OCI-LY7 (cell line): ENCODE measurements around the gene QRFP. TPM values are rescaled to one million over a fixed set of nuclear protein-coding genes. Genes with fewer than 3 reads are reported as not detected.

Source experiments
- BruUV-seq: library from RNA; stranded (reverse); fragments of 400-500 nt; replicated peaks from 2 replicates; lab custom pipeline; 2021; lab: Mats Ljungman, UMichigan
- CTCF ChIA-PET: fragments of 300-600 bp; sonication (Branson Sonifier 250); formaldehyde crosslinking; loops from one replicate; lab custom pipeline; 2022; ENCODE audit warnings: antibody characterized with exemption; ENCODE audit not compliant: unreplicated experiment; lab: Charles Lee
- POLR2A ChIA-PET: fragments of 300-600 bp; sonication (Branson Sonifier 250); formaldehyde crosslinking; loops from one replicate; lab custom pipeline; 2022; ENCODE audit warnings: antibody characterized with exemption; lab: Charles Lee
- DNase-seq: peaks from one replicate; pipeline ENCODE4 v3.0.0-alpha.2; 2015; ENCODE audit warnings: low spot score
- H2AFZ ChIP-seq: fragments of 200-600 bp; sonication (generic), shearing (Covaris generic); 2 replicates; pipeline ENCODE4 v1.6.1; 2014; ENCODE audit warnings: mild to moderate bottlenecking, antibody characterized with exemption, low read length, moderate library complexity
- H3K27ac ChIP-seq: fragments of 200-600 bp; sonication (generic); 2 replicates; pipeline ENCODE4 v1.5.1; 2014; ENCODE audit warnings: mixed run types, low read depth, mild to moderate bottlenecking, moderate library complexity, low read length, inconsistent platforms; ENCODE audit not compliant: poor library complexity, severe bottlenecking
- H3K36me3 ChIP-seq: fragments of 200-600 bp; sonication (generic); 2 replicates; pipeline ENCODE4 v1.6.1; 2014; ENCODE audit warnings: mild to moderate bottlenecking, antibody characterized with exemption, low read length, moderate library complexity, mixed read lengths; ENCODE audit not compliant: insufficient read depth
- H3K4me1 ChIP-seq: fragments of 200-600 bp; sonication (generic); 2 replicates; pipeline ENCODE4 v1.5.1; 2014; ENCODE audit warnings: mild to moderate bottlenecking, low read length; ENCODE audit not compliant: insufficient read depth, poor library complexity, severe bottlenecking
- H3K4me2 ChIP-seq: fragments of 200-600 bp; sonication (generic); 2 replicates; pipeline ENCODE4 v1.6.1; 2014; ENCODE audit warnings: mild to moderate bottlenecking, low read length
- H3K4me3 ChIP-seq: fragments of 200-600 bp; sonication (generic); 2 replicates; pipeline ENCODE4 v1.5.1; 2014; ENCODE audit warnings: mild to moderate bottlenecking, low read depth, low read length; ENCODE audit not compliant: poor library complexity, severe bottlenecking
- H3K79me2 ChIP-seq: fragments of 200-600 bp; sonication (generic); 2 replicates; pipeline ENCODE4 v1.6.1; 2016; ENCODE audit warnings: low read depth, mild to moderate bottlenecking, low read length, moderate library complexity, mixed read lengths; ENCODE audit not compliant: insufficient read depth
- H3K9me2 ChIP-seq: fragments of 200-600 bp; sonication (generic); 2 replicates; pipeline ENCODE4 v1.6.1; 2016; ENCODE audit warnings: mild to moderate bottlenecking, low read length, mixed read lengths; ENCODE audit not compliant: insufficient read depth
- H3K9me3 ChIP-seq: fragments of 200-600 bp; sonication (generic); 2 replicates; pipeline ENCODE4 v1.6.1; 2014; ENCODE audit warnings: mild to moderate bottlenecking, mixed run types, low read length, mixed read lengths
- H4K20me1 ChIP-seq: fragments of 200-600 bp; sonication (generic); 2 replicates; pipeline ENCODE4 v1.6.1; 2014; ENCODE audit warnings: mild to moderate bottlenecking, antibody characterized with exemption, low read length, moderate library complexity, mixed read lengths; ENCODE audit not compliant: insufficient read depth
- EZH2phosphoT487 ChIP-seq: fragments of 200-600 bp; sonication (generic); IDR thresholded peaks from 2 replicates; pipeline ENCODE4 v1.6.1; 2018; ENCODE audit warnings: low read depth, borderline replicate concordance, mild to moderate bottlenecking, mixed run types, antibody characterized with exemption, low read length, moderate library complexity, mixed read lengths
- intact Hi-C: fragments of 100-400 bp; cut with micrococcal nuclease; formaldehyde crosslinking; loops from one replicate; pipeline ENCODE4 v1.10.0; 2022; ENCODE audit not compliant: unreplicated experiment
- total RNA-seq, 2 experiments: library from RNA; depleted of rRNA in 1 of 2; stranded (reverse); fragments of >200 nt in 1 of 2; shearing (Covaris generic) in 1 of 2; gene quantifications; 2 replicates each; pipeline ENCODE4 v1.2.3, GENCODE V29; 2014 to 2022
- TF ChIP-seq, protein P1 (sequence below): fragments of 200-600 bp; sonication (generic); conservative IDR thresholded peaks from 2 replicates; pipeline ENCODE4 v1.5.1; 2014; ENCODE audit warnings: mild to moderate bottlenecking, antibody characterized with exemption, low read length, moderate library complexity, mixed read lengths

QRFP gene
- total RNA-seq, 2 experiments from 2014 or later: not detected

GRCh38 chr9:130919559-130920145 lies 23.0 kb upstream of the QRFP start:
- Histone ChIP-seq H3K4me2 (no peak overlapping the region), H3K4me1 (no peaks in the 10 kb centered on the region), H3K36me3 (no peaks in the 10 kb centered on the region), H3K79me2 (no peaks in the 10 kb centered on the region), H4K20me1 (no peaks in the 10 kb centered on the region), H2AFZ (no peak overlapping the region), H3K9me3 (no peaks in the 10 kb centered on the region), H3K9me2 (no peaks in the 10 kb centered on the region), H3K27ac (no peak overlapping the region), H3K4me3 (no peak overlapping the region)
- DNase-seq: no peak
- intact Hi-C loops: no loop called here
- ChIA-PET CTCF (no interaction called here), POLR2A (no interaction called here)
- BruUV-seq: no TSS peak
- TF ChIP-seq, protein P1, sequence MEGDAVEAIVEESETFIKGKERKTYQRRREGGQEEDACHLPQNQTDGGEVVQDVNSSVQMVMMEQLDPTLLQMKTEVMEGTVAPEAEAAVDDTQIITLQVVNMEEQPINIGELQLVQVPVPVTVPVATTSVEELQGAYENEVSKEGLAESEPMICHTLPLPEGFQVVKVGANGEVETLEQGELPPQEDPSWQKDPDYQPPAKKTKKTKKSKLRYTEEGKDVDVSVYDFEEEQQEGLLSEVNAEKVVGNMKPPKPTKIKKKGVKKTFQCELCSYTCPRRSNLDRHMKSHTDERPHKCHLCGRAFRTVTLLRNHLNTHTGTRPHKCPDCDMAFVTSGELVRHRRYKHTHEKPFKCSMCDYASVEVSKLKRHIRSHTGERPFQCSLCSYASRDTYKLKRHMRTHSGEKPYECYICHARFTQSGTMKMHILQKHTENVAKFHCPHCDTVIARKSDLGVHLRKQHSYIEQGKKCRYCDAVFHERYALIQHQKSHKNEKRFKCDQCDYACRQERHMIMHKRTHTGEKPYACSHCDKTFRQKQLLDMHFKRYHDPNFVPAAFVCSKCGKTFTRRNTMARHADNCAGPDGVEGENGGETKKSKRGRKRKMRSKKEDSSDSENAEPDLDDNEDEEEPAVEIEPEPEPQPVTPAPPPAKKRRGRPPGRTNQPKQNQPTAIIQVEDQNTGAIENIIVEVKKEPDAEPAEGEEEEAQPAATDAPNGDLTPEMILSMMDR: no peak
- no peak for TF ChIP-seq EZH2phosphoT487

DNA sequence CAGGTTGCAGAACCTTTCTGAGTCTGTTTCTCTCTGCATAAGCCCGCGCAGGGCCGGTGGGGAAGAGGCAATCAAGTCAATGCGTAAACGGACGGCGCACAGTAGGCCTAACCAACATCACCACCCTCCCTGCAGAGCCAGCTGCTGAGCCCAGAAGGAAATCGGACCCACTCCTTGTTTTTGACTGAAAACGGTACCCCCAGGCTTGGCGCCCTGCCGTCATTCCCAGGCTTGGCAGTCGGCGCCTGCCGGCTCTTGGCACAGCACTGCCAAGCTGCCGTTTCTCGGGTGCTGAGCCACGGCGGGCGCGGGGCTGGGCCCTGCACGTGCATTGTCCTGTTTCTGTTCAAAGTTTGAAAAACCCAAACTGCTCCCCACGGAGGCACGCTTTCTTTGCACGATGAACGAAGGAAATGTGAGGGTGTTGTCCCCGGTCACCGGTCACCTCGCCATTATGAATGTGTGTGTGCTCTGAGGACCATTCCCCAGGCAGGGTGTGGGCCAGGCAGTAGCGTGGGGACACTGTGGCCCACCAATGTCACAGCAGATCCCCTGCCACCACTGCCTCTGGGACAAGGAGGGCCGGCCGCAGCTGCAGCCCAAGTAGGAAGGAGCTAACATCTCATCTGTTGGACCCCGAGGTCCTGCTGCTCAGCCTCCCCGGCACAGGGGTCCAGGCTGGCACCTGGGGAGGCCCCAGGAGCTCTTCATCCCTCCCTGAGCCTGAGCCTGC lies 22.4 kb upstream of the QRFP start:
- intact Hi-C loops: no loop called here
- Histone ChIP-seq H3K4me1 (no peaks in the 10 kb centered on the region), H3K4me3 (no peak overlapping the region), H3K36me3 (no peaks in the 10 kb centered on the region), H3K79me2 (no peaks in the 10 kb centered on the region), H3K4me2 (no peak overlapping the region), H3K9me3 (no peaks in the 10 kb centered on the region), H3K27ac (no peak overlapping the region), H4K20me1 (no peaks in the 10 kb centered on the region), H3K9me2 (no peaks in the 10 kb centered on the region), H2AFZ (no peak overlapping the region)
- DNase-seq: no peak
- BruUV-seq: no TSS peak
- POLR2A ChIA-PET: no interaction called here
- CTCF ChIA-PET: no interaction called here
- TF ChIP-seq, protein P1: no peak
